Tibial nerve (tissue), 4 donors: ENCODE results near the gene EGFR. TPM values are rescaled to one million over a fixed set of nuclear protein-coding genes. Genes with fewer than 3 reads are reported as not detected.
"Not testable (repeated sequence)": the region's sequence is repeated elsewhere in the genome, so short reads cannot be mapped to it uniquely, and the experiment has no call there.

ENCODE experiments used
- DNase-seq, 2 donors: peaks; one replicate each; pipeline ENCODE4 v3.0.0-alpha.2; 2019; ENCODE audit warnings: low spot score in 2 of 2
- H3K27ac ChIP-seq, 4 donors: fragments of 200-600 bp; sonication (generic) in 3 of 4; one replicate each; pipeline ENCODE4 v1.5.1; 2017 to 2019; ENCODE audit warnings: mild to moderate bottlenecking in 1 of 4
- H3K27me3 ChIP-seq, 2 donors: fragments of 200-600 bp; sonication (generic) in 1 of 2; one replicate each; pipeline versions ENCODE4 v1.5.1 to v1.6.0; 2017 to 2019
- H3K36me3 ChIP-seq, 3 donors: fragments of 200-600 bp; sonication (generic); one replicate each; pipeline ENCODE4 v1.5.1; 2018 to 2019
- H3K4me1 ChIP-seq, 4 donors: fragments of 200-600 bp; sonication (generic) in 3 of 4; one replicate each; pipeline ENCODE4 v1.5.1; 2017 to 2019
- H3K4me3 ChIP-seq, 4 donors: fragments of 200-600 bp; sonication (generic) in 3 of 4; one replicate each; pipeline ENCODE4 v1.5.1; 2017 to 2019; ENCODE audit warnings: mild to moderate bottlenecking in 1 of 4, moderate library complexity in 1 of 4
- H3K9me3 ChIP-seq, 4 donors: fragments of 200-600 bp; sonication (generic) in 3 of 4; one replicate each; pipeline ENCODE4 v1.5.1; 2017 to 2019
- CTCF ChIP-seq, 5 experiments: fragments of 200-600 bp in 3 of 5; fragments of 450-650 bp in 2 of 5; sonication (generic) in 3 of 5; IDR thresholded peaks; one replicate each; pipeline ENCODE4 v1.5.1; 2016 to 2019; ENCODE audit warnings: antibody characterized with exemption in 5 of 5, mild to moderate bottlenecking in 3 of 5, moderate library complexity in 2 of 5
- EP300 ChIP-seq, 2 donors: sonication (generic); formaldehyde crosslinking; IDR thresholded peaks; one replicate each; pipeline ENCODE4 v1.6.1; 2017; ENCODE audit warnings: antibody characterized with exemption in 2 of 2, mild to moderate bottlenecking in 1 of 2
- POLR2A ChIP-seq, 2 donors: fragments of 450-650 bp; IDR thresholded peaks; one replicate each; pipeline ENCODE4 v1.6.1; 2017; ENCODE audit warnings: antibody characterized with exemption in 2 of 2, mild to moderate bottlenecking in 2 of 2, moderate library complexity in 2 of 2
- WGBS, 2 donors: methylation state at CpG; one replicate each; pipeline ENCODE4 v1.1.5; 2018; 5-methylcytosine and 5-hydroxymethylcytosine counted together
- total RNA-seq, 4 donors: library from RNA; depleted of rRNA; stranded (reverse); fragments of >200 nt; gene quantifications; one replicate each; pipeline ENCODE4 v1.1.0, GENCODE V29; 2016

EGFR gene
- total RNA-seq, 4 donors from 2014 or later = 72.3 to 136 (median 127) TPM

- no peak for DNase-seq
- Histone ChIP-seq H3K4me1 (peaks cover 0 to 60% (median 15%) of the 10 kb centered on the region in 4 donors), H3K4me3 (no peak overlapping the region), H3K27me3 (no peaks in the 10 kb centered on the region), H3K27ac (peak overlapping the region in 3 of 4 donors; percentile 21 to 65 (median 22)), H3K36me3 (no peaks in the 10 kb centered on the region), H3K9me3 (no peaks in the 10 kb centered on the region)
- TF ChIP-seq CTCF (IDR thresholded peaks at IDR 0.05) (no peak), POLR2A (IDR thresholded peaks at IDR 0.05) (no peak), EP300 (IDR thresholded peaks at IDR 0.05) (no peak)
- WGBS, 2 donors = 13 to 29% methylated on average over 1 of the region's 1 CpG
Measured at GRCh38 chr7:55030314-55030713, 11.5 kb downstream of the EGFR start.

- Histone ChIP-seq H3K4me3 (no peak overlapping the region), H3K27me3 (no peaks in the 10 kb centered on the region), H3K9me3 (no peaks in the 10 kb centered on the region), H3K27ac (peak overlapping the region in 2 of 4 donors; percentile 41 to 65), H3K36me3 (no peaks in the 10 kb centered on the region), H3K4me1 (peaks cover 0 to 53% (median 12%) of the 10 kb centered on the region in 4 donors)
- WGBS, 2 donors = 72 to 79% methylated on average over 2 of the region's 2 CpGs
- no peak for TF ChIP-seq CTCF (IDR thresholded peaks at IDR 0.05)
- no peak for TF ChIP-seq POLR2A (IDR thresholded peaks at IDR 0.05)
- TF ChIP-seq EP300 (IDR thresholded peaks at IDR 0.05) = no peak
- no peak for DNase-seq
Measured at GRCh38 chr7:55031075-55031474, 12.3 kb downstream of the EGFR start.

- Histone ChIP-seq H3K4me1 (peaks cover 0 to 47% (median 8%) of the 10 kb centered on the region in 4 donors), H3K27ac (peak overlapping the region in 2 of 4 donors; percentile 41 to 65), H3K36me3 (no peaks in the 10 kb centered on the region), H3K27me3 (no peaks in the 10 kb centered on the region), H3K9me3 (no peaks in the 10 kb centered on the region), H3K4me3 (no peak overlapping the region)
- peak in 1 of 2 donors; percentile 8 for TF ChIP-seq EP300 (IDR thresholded peaks at IDR 0.05)
- no peak for TF ChIP-seq CTCF (IDR thresholded peaks at IDR 0.05)
- no peak for TF ChIP-seq POLR2A (IDR thresholded peaks at IDR 0.05)
- no peak for DNase-seq
- WGBS, 2 donors = 80 to 81% methylated on average over 9 of the region's 9 CpGs
Measured at GRCh38 chr7:55032069-55032699, 13.4 kb downstream of the EGFR start.

- no peak overlapping the region for H3K4me3 ChIP-seq
- DNase-seq = no peak
- TF ChIP-seq EP300 (IDR thresholded peaks at IDR 0.05) (no peak), POLR2A (IDR thresholded peaks at IDR 0.05) (no peak), CTCF (IDR thresholded peaks at IDR 0.05) (no peak)
- H3K27ac ChIP-seq = no peak overlapping the region
- H3K4me1 ChIP-seq = peaks cover 0 to 43% (median 7%) of the 10 kb centered on the region in 4 donors
- no peaks in the 10 kb centered on the region for H3K9me3 ChIP-seq
- H3K27me3 ChIP-seq = no peaks in the 10 kb centered on the region
- H3K36me3 ChIP-seq = no peaks in the 10 kb centered on the region
- WGBS, 2 donors = 70 to 79% methylated on average over 7 to 10 of the region's 10 CpGs
Measured at GRCh38 chr7:55033236-55033846, 14.5 kb downstream of the EGFR start.

GRCh38 chr7:55034776-55035175 is 16.0 kb downstream of the EGFR start:
- no peak for TF ChIP-seq CTCF (IDR thresholded peaks at IDR 0.05)
- TF ChIP-seq POLR2A (IDR thresholded peaks at IDR 0.05) = no peak
- TF ChIP-seq EP300 (IDR thresholded peaks at IDR 0.05) = no peak
- no peak overlapping the region for H3K4me3 ChIP-seq
- no peak for DNase-seq
- no peak overlapping the region for H3K27ac ChIP-seq
- WGBS, 2 donors = 64 to 77% methylated on average over 2 of the region's 2 CpGs
- no peaks in the 10 kb centered on the region for H3K27me3 ChIP-seq
- peaks cover 0 to 39% (median 7%) of the 10 kb centered on the region in 4 donors for H3K4me1 ChIP-seq
- no peaks in the 10 kb centered on the region for H3K9me3 ChIP-seq
- H3K36me3 ChIP-seq = no peaks in the 10 kb centered on the region

GRCh38 chr7:55035410-55035809 is 16.6 kb downstream of the EGFR start:
- not testable (repeated sequence) for H3K27ac ChIP-seq, DNase-seq, H3K9me3 ChIP-seq, H3K4me3 ChIP-seq, H3K36me3 ChIP-seq, H3K27me3 ChIP-seq
- H3K4me1 ChIP-seq = peaks cover 0 to 38% (median 7%) of the 10 kb centered on the region in 4 donors
- WGBS, 2 donors = 73 to 86% methylated on average over 3 of the region's 3 CpGs
